Neuronal stem cell (in vitro differentiated cells): ENCODE measurements around the gene ETV6.

Source experiments
- DNase-seq: peaks from one replicate; pipeline ENCODE4 v3.0.0-alpha.2; 2013; ENCODE audit warnings: low spot score
- H2AFZ ChIP-seq: one replicate; pipeline ENCODE4 v1.6.1; 2013; ENCODE audit warnings: mild to moderate bottlenecking, low read length, inconsistent platforms
- H2AK5ac ChIP-seq: 2 replicates; pipeline ENCODE4 v1.6.1; 2013; ENCODE audit warnings: low read depth, mild to moderate bottlenecking, inconsistent platforms, low read length, moderate library complexity, mixed read lengths
- H2BK120ac ChIP-seq: 2 replicates; pipeline ENCODE4 v1.6.1; 2013; ENCODE audit warnings: low read depth, mild to moderate bottlenecking, inconsistent platforms, low read length, moderate library complexity, mixed read lengths
- H2BK12ac ChIP-seq: one replicate; pipeline ENCODE4 v1.6.1; 2013; ENCODE audit warnings: low read length, inconsistent platforms
- H2BK15ac ChIP-seq: 2 replicates; pipeline ENCODE4 v1.6.1; 2013; ENCODE audit warnings: mild to moderate bottlenecking, low read length, inconsistent platforms, mixed read lengths
- H2BK5ac ChIP-seq: one replicate; pipeline ENCODE4 v1.6.1; 2013; ENCODE audit warnings: inconsistent platforms, mild to moderate bottlenecking, low read length, moderate library complexity
- H3K14ac ChIP-seq: one replicate; pipeline ENCODE4 v1.6.1; 2013; ENCODE audit warnings: low read length, inconsistent platforms
- H3K18ac ChIP-seq: 2 replicates; pipeline ENCODE4 v1.6.1; 2013; ENCODE audit warnings: low read length, inconsistent platforms
- H3K23ac ChIP-seq: 2 replicates; pipeline ENCODE4 v1.6.1; 2013; ENCODE audit warnings: low read depth, mild to moderate bottlenecking, mixed read lengths, low read length, inconsistent platforms; ENCODE audit not compliant: poor library complexity
- H3K27ac ChIP-seq: replicated peaks from 3 replicates; pipeline ENCODE4 v1.5.1; 2013; ENCODE audit warnings: low read length, inconsistent platforms
- H3K27me3 ChIP-seq, 3 experiments: 2 replicates each; pipeline ENCODE4 v1.6.1; 2013; ENCODE audit warnings: low read length in 3 of 3, mild to moderate bottlenecking in 2 of 3, inconsistent platforms in 1 of 3, low read depth in 1 of 3, mixed read lengths in 1 of 3, moderate library complexity in 1 of 3; ENCODE audit not compliant: control insufficient read depth in 3 of 3, insufficient read depth in 3 of 3
- H3K36me3 ChIP-seq, 2 donors: replicated peaks in 1 of 2; 2 replicates each; pipeline ENCODE4 v1.6.1; 2013; ENCODE audit warnings: low read length in 2 of 2; ENCODE audit not compliant: control insufficient read depth in 2 of 2, insufficient read depth in 2 of 2
- H3K4ac ChIP-seq: 2 replicates; pipeline ENCODE4 v1.6.1; 2013; ENCODE audit warnings: inconsistent platforms, mild to moderate bottlenecking, low read length, moderate library complexity
- H3K4me1 ChIP-seq, 2 donors: 1 replicate in 1 of 2; 2 replicates in 1 of 2; pipeline ENCODE4 v1.6.1; 2013; ENCODE audit warnings: low read length in 2 of 2, low read depth in 1 of 2; ENCODE audit not compliant: control insufficient read depth in 2 of 2, insufficient read depth in 1 of 2
- H3K4me2 ChIP-seq: one replicate; pipeline ENCODE4 v1.6.1; 2013; ENCODE audit warnings: mild to moderate bottlenecking, low read length, inconsistent platforms; ENCODE audit not compliant: insufficient read depth, poor library complexity, severe bottlenecking
- H3K4me3 ChIP-seq, 2 donors: 2 replicates each; pipeline ENCODE4 v1.5.1; 2013; ENCODE audit warnings: low read length in 2 of 2, mild to moderate bottlenecking in 2 of 2, inconsistent platforms in 1 of 2, moderate library complexity in 1 of 2
- H3K79me1 ChIP-seq: one replicate; pipeline ENCODE4 v1.6.1; 2013; ENCODE audit warnings: low read depth, mild to moderate bottlenecking, inconsistent platforms, low read length, moderate library complexity
- H3K9ac ChIP-seq: one replicate; pipeline ENCODE4 v1.6.1; 2013; ENCODE audit warnings: mild to moderate bottlenecking, low read depth, low read length, inconsistent platforms; ENCODE audit not compliant: poor library complexity
- H3K9me3 ChIP-seq, 2 donors: replicated peaks in 1 of 2; 2 replicates each; pipeline versions ENCODE3 to v1.6.1; 2013; ENCODE audit warnings: low read length in 2 of 2, mild to moderate bottlenecking in 2 of 2, inconsistent platforms in 1 of 2, low read depth in 1 of 2, mixed read lengths in 1 of 2, moderate library complexity in 1 of 2; ENCODE audit not compliant: control insufficient read depth in 2 of 2, insufficient read depth in 1 of 2
- H4K8ac ChIP-seq: one replicate; pipeline ENCODE4 v1.6.1; 2013; ENCODE audit warnings: low read depth, mild to moderate bottlenecking, inconsistent platforms, low read length, moderate library complexity
- H4K91ac ChIP-seq: one replicate; pipeline ENCODE4 v1.6.1; 2013; ENCODE audit warnings: low read length, low read depth, mild to moderate bottlenecking, inconsistent platforms; ENCODE audit not compliant: poor library complexity
- WGBS, 2 donors: extraction: QIAGEN DNeasy Blood & Tissue Kit; methylation state at CpG; one replicate each; pipeline ENCODE4 v1.1.7; 2013; ENCODE audit warnings: missing lambda C conversion rate in 2 of 2, mixed read lengths in 1 of 2; ENCODE audit not compliant: insufficient read length in 2 of 2, insufficient replicate concordance in 1 of 2; ENCODE audit errors: extremely low coverage in 2 of 2; 5-methylcytosine and 5-hydroxymethylcytosine counted together

ETV6 gene

GRCh38 chr12:11805043-11805442 lies 155.6 kb downstream of the ETV6 start:
- H4K91ac ChIP-seq: no peak overlapping the region
- no peak overlapping the region for H3K14ac ChIP-seq
- WGBS, 2 donors: no CpG with 5 or more reads among the region's 3 CpGs
- H3K4ac ChIP-seq: no peak overlapping the region
- no peak overlapping the region for H2BK5ac ChIP-seq
- H3K4me1 ChIP-seq: no peaks in the 10 kb centered on the region
- no peak overlapping the region for H2BK120ac ChIP-seq
- H3K4me3 ChIP-seq: no peak overlapping the region
- no peak overlapping the region for H2BK15ac ChIP-seq
- no peaks in the 10 kb centered on the region for H3K9me3 ChIP-seq
- no peak overlapping the region for H2AFZ ChIP-seq
- H2BK12ac ChIP-seq: no peak overlapping the region
- no peaks in the 10 kb centered on the region for H3K36me3 ChIP-seq
- H3K18ac ChIP-seq: no peak overlapping the region
- H3K4me2 ChIP-seq: no peak overlapping the region
- H3K79me1 ChIP-seq: no peaks in the 10 kb centered on the region
- no peak overlapping the region for H3K9ac ChIP-seq
- no peaks in the 10 kb centered on the region for H3K27me3 ChIP-seq
- H4K8ac ChIP-seq: no peak overlapping the region
- H3K27ac ChIP-seq: no peak overlapping the region
- no peak overlapping the region for H2AK5ac ChIP-seq
- no peak overlapping the region for H3K23ac ChIP-seq
- DNase-seq: no peak

GRCh38 chr12:11805680-11806079 lies 156.2 kb downstream of the ETV6 start:
- Histone ChIP-seq H3K4ac (no peak overlapping the region), H4K8ac (no peak overlapping the region), H4K91ac (no peak overlapping the region), H3K4me1 (no peaks in the 10 kb centered on the region), H3K9me3 (no peaks in the 10 kb centered on the region), H2BK15ac (no peak overlapping the region), H3K18ac (no peak overlapping the region), H2BK12ac (no peak overlapping the region), H3K27me3 (no peaks in the 10 kb centered on the region), H3K23ac (no peak overlapping the region), H2BK120ac (no peak overlapping the region), H2AFZ (no peak overlapping the region), H3K14ac (no peak overlapping the region), H3K9ac (no peak overlapping the region), H3K79me1 (no peaks in the 10 kb centered on the region), H2BK5ac (no peak overlapping the region), H3K4me3 (no peak overlapping the region), H3K36me3 (no peaks in the 10 kb centered on the region), H2AK5ac (no peak overlapping the region), H3K4me2 (no peak overlapping the region), H3K27ac (no peak overlapping the region)
- no CpG with 5 or more reads among the region's 3 CpGs for WGBS, 2 donors
- DNase-seq: no peak

GRCh38 chr12:11807458-11807857 lies 158.0 kb downstream of the ETV6 start:
- Histone ChIP-seq H3K27me3 (no peaks in the 10 kb centered on the region), H3K36me3 (no peaks in the 10 kb centered on the region), H3K4me1 (peaks cover 11 to 12% of the 10 kb centered on the region in 2 donors), H3K9me3 (no peaks in the 10 kb centered on the region), H4K8ac (no peak overlapping the region), H2BK15ac (no peak overlapping the region), H3K4me3 (no peak overlapping the region), H3K23ac (no peak overlapping the region), H3K27ac (no peak overlapping the region), H3K4ac (no peak overlapping the region), H2BK5ac (no peak overlapping the region), H4K91ac (no peak overlapping the region), H3K4me2 (no peak overlapping the region), H3K18ac (no peak overlapping the region), H2AK5ac (no peak overlapping the region), H3K9ac (no peak overlapping the region), H3K14ac (no peak overlapping the region), H2AFZ (no peak overlapping the region), H3K79me1 (no peaks in the 10 kb centered on the region), H2BK120ac (no peak overlapping the region), H2BK12ac (no peak overlapping the region)
- DNase-seq: no peak

- Histone ChIP-seq H3K27me3 (no peaks in the 10 kb centered on the region), H2AFZ (no peak overlapping the region), H3K9ac (no peak overlapping the region), H4K91ac (no peak overlapping the region), H3K4me1 (peaks cover 17 to 19% of the 10 kb centered on the region in 2 donors), H3K4me3 (no peak overlapping the region), H3K18ac (no peak overlapping the region), H3K23ac (no peak overlapping the region), H2BK120ac (no peak overlapping the region), H2AK5ac (no peak overlapping the region), H2BK5ac (no peak overlapping the region), H3K27ac (no peak overlapping the region), H3K9me3 (no peaks in the 10 kb centered on the region), H3K36me3 (no peaks in the 10 kb centered on the region), H3K4me2 (no peak overlapping the region), H3K4ac (no peak overlapping the region), H2BK12ac (no peak overlapping the region), H2BK15ac (no peak overlapping the region), H3K14ac (no peak overlapping the region), H3K79me1 (no peaks in the 10 kb centered on the region), H4K8ac (no peak overlapping the region)
- no peak for DNase-seq
- no CpG with 5 or more reads among the region's 8 CpGs for WGBS, 2 donors
Measured at GRCh38 chr12:11808931-11809330, 159.5 kb downstream of the ETV6 start.
